Activated T-cell treated with anti-CD3 and anti-CD28 coated beads for 48 hours (primary cell): ENCODE data around the gene GGT6.
"Not testable (repeated sequence)": the region's sequence is repeated elsewhere in the genome, so short reads cannot be mapped to it uniquely, and the experiment has no call there.

Source experiments
- DNase-seq: peaks from one replicate; pipeline ENCODE4 v3.0.0-alpha.2; 2020; ENCODE audit warnings: low read depth

Gene GGT6

DNA sequence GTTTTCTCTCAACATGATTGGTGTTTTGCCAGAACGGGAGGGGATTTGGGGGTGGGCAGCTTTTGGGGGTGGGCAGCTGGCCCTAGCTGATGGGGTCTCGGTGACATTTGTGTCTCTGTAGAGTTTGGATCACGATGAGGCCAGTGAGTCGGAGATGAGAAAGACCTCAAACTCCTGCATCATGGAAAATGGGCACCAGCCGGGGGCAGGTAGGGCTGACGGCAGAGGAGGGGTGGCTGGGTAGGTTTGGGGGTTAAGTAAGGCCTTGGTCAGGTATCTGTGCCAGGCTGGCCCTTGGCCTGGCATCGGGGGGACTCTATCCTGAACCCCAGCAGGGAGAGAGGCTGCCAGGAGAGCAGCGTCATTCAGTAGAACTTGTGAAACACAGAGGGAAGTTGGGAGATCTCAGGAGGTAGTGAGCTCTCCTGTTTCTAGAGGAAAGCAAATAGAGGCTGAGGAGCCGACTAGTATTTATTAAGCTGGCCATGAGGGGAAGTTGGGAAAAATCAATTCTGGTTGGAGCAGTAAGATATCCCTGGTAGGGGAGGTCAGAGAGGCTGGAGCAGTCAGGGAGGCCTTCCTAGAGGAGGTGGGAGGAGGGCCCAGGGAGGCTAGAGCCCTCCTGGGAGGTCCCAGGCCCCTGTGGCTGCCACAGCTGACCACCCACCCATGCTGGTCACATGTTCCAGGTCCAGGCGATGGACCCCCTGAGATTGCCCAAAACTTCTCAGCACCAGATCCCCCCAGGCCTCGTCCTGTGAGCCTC is 32.0 kb upstream of the GGT6 start:
- DNase-seq: no peak

DNA sequence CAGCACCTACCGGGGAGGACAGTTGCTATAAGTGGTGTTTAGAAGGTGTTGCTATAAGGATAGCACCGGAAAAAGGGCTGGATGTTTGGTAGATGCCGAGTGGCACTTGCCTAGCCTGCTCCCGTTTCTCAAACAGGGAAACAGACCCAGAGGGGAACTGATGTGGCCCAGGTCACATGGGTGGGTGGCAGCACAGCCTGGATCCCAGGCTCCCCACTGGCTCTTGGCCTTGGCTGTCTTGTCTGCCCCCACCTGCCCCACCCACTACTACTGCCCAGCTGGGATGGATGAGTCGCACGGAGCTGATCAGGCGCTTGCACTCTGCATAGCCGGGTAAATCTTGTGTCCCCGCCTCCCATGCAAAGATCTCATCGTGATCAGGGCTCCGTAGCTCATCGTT is 31.2 kb upstream of the GGT6 start:
- DNase-seq: no peak

DNA sequence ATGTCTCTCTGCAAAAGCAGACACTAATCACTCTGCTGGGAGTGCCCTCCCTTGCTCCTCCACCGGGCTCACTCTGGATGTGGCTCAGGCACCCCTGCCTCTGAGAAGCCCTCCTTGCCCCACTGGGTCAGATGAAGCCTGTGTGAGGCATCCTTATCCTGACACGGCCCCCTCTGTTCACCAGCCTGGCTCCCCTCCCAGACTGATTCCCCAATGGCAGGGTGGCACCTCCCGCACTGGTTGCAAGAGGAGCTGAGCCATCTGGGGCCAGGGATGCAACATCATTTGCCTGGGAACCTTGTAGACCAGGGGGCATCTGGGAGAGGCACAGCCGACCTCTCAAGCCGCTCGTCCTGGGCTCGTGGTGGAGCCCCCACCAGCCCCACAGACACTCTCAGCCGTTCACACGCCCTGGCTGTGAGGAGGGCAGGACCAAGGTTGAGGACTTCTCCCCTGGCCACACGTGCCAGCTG is 30.6 kb upstream of the GGT6 start:
- no peak for DNase-seq

DNA sequence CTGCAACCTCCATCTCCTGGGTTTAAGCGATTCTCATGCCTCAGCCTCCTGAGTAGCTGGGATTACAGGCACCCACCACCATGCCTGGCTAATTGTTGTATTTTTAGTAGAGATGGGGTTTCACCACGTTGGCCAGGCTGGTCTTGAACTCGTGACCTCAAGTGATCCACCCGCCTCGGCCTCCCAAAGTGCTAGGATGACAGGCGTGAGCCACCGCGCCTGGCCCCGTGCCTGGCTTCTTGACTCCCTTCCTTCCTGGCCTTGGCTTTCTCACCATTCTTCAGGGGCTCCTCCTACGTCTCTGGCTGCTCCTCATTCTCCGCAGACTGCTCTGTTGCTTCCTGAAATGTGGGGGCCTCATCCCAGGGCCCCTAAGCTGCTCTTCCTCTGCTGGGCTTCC is 29.7 kb upstream of the GGT6 start:
- DNase-seq: not testable (repeated sequence)

DNA sequence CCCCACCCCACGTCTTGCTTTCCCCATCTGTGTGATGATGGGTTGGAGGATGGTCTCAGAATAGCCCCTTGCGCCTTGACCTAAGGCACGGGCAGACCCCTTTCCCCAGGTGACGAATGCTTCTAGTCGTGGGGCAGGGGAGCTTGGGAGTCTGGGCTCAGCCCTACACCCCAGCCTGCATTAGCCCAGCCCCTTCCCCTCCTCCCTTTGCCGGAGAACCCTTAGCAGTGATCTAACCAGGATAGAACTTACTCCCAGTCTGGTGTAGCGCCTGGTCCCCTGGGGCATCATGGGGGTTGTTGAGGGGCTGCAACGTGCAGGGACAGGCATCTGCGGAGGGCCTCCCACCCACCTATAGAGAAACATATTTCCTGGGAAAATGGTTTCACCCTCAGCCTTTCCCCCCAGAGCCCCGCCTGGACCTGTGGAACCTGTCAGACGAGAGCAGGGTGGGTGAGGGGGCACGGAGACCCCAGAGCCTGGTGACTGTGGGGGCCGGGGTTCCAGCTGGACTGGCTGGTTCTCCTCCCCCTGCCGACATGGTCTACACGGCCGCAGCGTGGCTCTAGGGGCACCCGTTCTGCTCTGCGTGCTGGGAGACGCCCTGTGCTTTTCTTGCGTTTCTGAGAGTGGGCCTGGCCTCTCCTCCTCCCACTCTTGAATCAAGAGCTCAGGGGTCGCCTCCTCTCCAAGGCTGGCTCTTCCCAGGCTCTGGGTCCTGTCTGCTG is 28.7 kb upstream of the GGT6 start:
- DNase-seq: no peak

DNA sequence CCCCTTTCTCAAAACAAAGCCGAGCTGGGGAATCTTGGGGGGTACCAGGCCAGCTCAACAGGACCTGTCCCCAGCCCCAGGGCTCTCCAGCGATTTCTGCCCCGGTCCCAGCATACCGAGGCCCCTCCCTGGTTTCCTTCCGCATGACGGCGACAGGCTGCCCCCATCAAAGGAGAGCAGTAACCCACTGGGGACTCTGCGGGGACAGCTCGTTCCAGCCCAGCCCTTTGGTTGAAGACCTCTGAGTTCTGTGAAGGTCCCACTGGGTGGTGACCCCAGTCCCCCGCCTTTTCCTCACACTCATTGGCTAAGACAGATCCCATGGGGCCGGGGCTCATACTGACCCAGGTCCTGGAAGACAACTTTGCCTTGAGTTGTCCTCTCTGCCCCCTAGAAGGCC is 28.0 kb upstream of the GGT6 start:
- DNase-seq: no peak

DNA sequence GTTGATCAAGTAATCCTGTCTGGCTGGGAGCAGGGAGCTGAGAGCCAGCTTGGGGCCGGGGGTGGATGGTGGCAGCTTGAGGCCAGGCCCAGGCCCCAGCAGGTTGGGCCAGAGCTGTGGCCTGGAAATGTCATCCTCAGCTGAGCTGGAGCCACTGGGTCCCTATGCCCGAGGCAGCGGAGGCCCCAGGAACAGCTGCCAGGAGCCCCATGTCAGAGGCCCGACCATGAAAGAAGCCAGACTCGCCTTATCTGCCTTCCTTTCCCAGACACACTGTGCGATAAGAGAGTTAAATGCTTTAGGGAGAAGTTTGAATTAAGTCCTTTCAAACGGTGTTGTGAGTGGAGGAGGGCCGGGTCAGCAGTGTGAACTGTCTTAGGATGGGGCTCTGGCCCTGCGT is 27.4 kb upstream of the GGT6 start:
- no peak for DNase-seq

DNA sequence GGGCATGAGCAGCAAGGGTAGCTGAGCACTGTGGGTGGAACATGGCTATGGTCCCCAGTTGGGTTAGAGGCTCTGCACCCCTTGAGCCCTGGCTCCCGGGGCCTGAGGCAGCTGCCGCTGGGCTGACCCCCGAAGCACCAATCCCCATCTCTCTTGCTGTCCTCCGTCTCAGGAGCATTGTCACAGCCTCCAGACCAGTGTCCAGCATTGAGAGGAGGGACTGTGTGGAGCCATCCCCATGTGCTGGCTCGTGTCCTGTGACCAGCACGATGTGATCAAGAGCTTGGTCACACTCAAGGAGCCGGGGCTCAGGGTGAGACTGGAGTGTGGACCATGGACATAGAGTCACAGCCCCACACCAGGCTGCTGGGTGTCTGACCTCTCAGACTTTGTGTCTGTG is 26.8 kb upstream of the GGT6 start:
- no peak for DNase-seq

DNA sequence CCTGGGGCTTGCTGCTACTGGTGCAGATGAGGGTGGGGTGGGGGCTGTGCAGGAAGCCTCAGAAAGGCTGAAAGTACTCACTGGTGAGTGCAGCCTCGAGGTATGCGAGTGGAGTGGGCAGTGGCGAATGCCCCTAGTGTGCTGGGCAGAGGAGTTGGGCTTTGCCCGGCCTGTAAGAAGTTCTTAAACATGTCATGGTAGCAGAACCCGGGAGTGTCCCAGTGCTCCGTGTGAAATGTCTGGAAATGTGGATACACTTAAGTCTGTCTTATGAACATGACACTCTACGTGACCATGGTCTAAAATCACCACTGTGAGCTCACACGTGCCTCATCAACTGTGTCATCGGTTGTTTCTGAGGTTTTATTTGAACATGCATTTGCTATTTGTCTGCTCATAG is 25.7 kb upstream of the GGT6 start:
- no peak for DNase-seq

DNA sequence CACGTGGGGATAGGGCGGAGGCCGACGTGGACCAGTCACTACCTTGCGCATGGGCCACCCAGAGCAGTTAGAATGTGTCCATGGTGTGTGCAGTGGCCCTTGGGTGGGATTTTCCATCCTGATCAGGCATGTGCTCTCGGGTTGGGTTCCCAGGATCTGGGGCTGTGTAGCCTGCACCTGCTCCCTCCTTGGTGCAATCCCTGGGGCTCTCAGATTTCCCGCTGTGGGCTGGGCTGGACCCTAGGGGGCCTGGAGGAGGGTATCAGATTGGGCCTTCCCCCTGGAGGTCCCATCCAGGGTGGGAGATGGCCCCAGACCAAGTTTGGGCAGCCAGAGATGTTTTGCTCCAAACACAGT is 25.2 kb upstream of the GGT6 start:
- DNase-seq: no peak

DNA sequence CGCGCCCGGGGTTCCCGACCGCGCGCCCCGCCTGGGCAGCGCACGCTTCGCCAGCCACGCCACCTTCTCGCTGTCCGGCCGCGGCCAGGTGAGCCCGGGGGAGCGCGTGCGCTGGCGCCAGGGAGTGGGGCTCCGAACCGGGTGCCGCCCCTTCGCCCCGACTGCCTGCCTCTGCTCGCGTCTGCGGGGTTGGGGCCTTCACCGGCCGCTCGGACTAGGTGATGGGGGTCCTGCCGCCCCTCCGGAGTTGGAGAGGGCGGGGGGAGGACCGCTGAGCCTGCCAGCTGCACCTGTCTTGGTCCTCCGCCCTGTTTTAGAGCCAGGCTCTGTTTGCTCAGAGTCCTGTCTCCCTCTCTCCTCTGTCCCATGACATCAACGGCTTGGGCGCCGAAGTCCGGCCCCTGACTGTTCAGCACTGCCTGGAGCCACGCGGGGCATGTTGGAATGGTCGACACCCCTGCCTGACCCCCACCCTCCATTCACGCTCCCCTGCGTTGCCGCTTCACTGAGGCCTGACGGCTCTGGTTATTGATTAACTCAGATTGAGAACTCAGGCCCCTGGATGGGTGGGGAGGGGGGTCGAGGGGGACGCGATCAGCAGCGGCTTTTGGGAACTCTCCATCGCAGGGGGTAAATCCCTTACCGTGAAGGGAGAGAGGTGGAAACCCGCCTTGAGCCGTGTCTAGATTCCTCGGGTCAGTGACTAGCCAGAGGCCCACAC is 24.7 kb upstream of the GGT6 start:
- no peak for DNase-seq

DNA sequence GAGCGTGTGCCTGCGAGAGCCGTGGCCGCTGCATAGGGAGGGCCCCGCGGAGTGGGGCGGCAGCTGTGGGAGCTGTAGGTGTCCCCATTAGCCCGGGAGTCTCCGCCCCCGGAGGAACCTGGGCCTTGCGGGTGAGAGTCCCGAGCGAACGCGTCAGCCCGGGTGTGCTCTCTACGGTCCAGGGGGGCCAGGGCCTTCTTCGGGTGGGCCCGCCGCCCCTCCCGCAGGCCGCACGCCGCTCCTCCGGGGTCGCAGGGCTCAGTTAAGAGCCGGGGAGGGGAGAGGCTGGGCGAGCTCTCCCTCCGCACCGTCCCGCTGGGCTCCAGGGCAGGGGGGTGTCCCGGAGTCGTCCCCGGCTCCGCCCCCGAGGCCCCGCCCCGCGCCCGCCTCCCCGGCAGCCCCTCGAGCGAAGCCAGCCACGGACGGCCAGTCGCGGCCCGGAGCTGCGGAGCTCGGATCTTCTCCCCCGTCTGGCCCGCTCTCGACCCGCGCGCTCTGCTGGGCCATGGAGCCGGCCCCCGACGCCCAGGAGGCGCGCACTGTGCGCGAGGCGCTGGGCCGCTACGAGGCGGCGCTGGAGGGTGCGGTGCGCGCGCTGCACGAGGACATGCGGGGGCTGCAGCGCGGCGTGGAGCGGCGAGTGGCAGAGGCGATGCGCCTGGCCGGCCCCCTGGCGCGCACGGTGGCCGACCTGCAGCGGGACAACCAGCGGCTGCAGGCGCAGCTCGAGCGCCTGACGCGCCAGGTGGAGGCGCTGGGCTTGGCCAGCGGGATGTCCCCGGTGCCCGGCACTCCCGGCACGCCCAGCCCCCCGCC is 23.9 kb upstream of the GGT6 start, which contains the start of gene SMTNL2:
TSS of gene SMTNL2 (plus strand) at position 429 of the 816 bp plus-strand sequence. CDS start at position 506, 77 bp downstream.
- no peak for DNase-seq

DNA sequence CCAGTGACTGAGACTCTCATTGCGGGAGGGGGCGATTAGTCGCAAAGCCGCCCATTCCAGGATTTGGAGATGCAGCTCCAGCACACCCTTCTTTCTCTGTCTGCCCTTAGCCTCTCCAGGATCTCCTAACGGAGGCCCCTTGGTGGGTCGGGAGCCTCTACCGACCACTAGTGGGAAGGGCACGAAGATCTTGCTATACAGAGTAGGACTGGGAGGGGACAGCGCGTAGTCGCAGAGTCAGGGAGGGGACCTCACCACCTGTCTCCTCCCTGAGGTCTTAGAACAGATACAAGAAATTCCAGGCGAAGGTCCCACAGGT is 23.4 kb upstream of the GGT6 start:
- no peak for DNase-seq

DNA sequence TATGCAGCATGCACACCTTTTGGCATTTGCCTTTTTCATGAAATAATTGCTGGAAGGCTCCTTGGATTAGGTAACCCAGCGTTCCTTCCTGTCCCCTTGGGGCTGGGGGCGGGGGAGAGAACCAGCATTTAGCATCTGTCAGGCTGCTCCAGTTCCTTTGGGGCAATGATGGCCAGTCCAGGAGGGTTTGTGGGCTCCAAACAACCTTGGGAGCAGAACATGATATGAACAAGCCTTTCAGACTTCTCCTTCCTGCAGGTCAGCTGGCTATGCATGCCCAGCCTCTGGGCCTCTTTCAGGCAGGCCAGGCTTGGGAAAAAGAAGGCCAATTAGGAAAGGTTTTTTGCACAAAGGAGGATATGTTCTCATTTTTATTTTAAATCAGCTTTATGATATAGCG is 22.8 kb upstream of the GGT6 start:
- no peak for DNase-seq

DNA sequence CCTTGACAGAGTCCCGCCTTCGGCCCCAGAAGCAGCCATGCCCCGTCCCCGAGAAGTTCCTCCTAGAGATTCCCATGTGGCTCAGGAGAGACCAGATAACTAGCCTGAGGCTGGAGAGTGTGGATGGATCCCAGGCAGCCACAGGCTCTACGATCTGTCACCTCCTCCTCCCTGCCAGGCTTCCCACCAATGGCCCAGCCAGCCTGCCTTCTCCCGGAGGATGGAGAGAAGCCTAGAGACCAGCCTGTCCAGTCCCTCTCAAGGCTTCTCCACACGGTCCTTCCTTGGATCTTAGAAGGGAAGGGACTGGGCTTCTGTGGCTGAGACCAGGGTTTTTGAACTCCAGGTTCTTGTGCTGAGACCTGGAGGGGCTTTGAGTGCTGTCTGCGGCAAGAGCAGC is 22.3 kb upstream of the GGT6 start:
- DNase-seq: no peak

DNA sequence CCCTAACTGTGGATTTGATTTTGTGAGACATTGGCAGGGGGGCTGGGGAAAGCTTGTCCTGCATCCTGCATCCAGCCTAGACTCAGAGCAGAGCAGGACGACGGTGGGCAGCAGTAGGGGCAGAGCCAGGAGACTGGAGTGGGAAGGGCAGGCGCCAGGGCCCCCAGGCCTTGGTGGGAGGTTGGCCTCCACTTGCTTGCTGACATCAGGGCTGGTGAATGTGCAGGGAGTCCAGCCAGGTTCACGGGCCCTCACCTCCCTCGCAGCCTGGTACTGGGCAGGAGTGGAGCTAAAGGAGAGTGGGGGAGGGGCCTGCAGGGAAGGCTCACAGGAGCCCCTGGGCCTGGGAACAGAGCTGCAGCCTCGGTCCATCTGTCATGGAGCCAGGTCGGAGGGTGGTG is 21.7 kb upstream of the GGT6 start:
- DNase-seq: no peak

DNA sequence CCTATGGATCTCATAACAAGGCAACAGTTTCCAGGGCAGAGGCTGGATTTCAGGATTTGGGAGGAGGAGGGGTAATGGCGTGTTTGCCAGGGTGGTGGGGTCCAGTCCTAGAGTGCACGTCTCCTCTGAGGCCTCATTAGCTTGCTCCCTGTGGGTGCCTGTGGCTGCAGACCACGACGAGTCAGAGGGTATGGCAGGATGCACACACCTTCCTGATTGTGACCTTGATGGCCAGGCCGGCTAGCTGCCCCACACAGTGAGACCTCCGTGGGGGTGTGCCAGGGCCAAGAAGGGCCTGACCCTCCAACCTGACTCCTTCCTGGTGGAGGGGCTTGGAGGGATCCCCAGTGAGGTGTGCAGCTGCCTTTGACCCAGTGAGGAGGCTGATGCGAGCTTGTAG is 19.9 kb upstream of the GGT6 start:
- no peak for DNase-seq

DNA sequence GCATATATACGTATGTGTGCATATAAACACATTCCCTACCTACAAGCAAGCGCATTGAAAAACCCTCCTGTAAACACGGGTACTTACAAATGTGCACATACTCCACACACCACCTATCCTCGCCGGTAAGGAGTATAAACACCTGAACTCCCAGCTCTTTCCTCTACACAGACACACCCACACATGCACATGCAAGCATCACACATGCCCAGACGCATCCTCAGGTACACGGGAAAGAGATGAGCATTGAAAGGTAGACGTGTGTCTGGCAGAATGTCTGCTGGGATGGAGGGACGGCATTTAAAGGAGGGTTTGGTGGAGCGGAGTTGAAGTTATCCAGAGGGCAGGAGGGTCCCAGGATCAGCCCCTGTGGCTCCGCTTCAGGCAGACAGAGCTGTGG is 19.3 kb upstream of the GGT6 start:
- DNase-seq: no peak

DNA sequence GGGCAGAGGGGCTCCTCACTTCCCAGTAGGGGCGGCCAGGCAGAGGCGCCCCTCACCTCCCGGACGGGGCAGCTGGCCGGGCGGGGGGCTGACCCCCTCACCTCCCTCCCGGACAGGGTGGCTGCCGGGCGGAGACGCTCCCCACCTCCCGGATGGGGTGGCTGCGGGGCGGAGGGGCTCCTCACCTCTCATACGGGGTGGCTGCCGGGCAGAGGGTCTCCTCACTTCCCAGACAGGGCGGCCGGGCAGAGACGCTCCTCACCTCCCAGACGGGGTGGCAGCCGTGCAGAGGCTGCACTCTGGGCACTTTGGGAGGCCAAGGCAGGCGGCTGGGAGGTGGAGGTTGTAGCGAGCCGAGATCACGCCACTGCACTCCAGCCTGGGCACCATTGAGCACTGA is 18.0 kb upstream of the GGT6 start:
- DNase-seq: not testable (repeated sequence)

DNA sequence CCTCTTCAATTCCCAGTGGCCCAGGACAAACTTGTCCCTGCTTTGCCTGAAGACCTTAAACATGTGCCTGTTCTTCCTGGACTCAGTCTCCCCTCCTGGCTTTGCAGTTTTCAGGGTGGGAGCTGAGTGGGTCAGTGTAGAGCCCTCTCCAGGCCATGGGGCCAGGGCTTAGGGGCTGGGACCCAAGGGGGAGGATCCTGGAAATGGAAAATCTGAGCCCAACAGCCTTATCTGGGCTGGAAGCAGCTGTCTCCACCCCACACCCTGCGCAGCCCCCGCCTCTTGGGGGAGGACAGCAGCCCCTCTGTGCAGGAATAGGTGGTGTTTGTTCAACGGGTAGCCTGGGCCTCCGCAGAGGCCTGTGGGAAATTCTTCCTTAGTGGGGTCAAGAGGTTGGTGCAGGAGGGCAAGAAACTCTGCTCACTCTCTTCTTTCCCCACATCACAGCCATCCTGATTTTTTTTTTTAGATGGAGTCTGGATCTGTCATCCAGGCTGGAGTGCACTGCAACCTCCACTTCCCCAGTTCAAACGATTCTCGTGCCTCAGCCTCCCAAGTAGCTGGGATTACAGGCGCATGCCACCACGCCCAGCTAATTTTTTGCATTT is 17.1 kb upstream of the GGT6 start:
- no peak for DNase-seq

DNA sequence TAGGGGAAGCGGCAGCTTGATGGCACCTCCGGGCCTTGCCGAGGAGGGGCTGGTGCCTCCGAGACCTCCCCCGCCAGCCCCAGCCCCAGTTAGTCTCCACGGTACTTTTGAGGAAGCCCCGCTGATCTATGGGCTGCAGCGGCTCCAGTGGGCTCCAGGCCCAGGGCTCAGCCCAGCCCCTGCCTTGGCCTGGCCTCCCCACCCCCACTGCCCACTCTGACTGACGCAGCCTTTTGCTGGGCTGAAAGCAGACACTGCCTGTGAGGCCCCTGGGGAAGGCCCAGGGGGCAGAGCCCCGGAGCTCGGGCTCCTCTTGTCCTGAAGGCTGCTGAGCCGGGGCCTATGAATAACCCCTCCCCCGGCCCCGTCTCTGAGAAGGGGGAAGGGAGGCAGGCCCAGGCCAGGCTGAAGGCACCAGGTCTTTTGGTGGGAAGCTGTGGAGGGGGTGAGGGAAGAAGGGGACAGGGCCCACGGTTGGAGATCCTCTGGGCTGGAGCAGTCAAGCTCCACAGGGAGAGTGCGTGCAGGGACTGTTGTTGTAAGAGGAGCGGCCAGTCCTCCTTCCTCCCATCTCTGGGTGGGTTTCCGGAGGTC is 16.4 kb upstream of the GGT6 start:
- DNase-seq: no peak

DNA sequence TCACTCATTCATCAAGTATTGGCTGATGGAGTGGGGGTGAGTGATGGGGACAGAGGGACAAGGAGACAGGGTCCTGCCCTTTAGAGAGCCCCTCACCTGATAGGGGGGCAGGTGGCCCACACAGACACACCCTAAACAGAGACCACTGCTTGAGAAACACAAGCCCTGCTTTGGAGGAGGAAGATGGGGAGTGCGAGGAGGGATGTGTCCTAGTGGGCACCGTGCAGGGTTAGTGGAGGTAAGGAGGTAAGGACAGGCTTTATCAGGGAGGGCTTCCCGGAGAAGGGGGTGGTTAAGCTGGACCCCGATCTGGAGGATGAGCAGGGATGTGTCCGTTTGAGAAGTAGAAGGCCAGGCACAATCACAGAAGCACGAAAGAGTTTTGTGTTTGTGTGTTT is 15.8 kb upstream of the GGT6 start:
- no peak for DNase-seq
